Smooth muscle cell (in vitro differentiated cells): Measurements from ENCODE around the gene ZSWIM7. TPM values are rescaled to one million over a fixed set of nuclear protein-coding genes. Genes with fewer than 3 reads are reported as not detected.

Experiments
- DNase-seq: peaks from one replicate; lab custom pipeline; 2025; ENCODE audit not compliant: unreplicated experiment; lab: John Stamatoyannopoulos, UW
- H2AFZ ChIP-seq: fragments of 200-600 bp; sonication (generic); 2 replicates; pipeline ENCODE4 v1.6.0; 2016; ENCODE audit warnings: antibody characterized with exemption, low read depth, mild to moderate bottlenecking
- H3F3A ChIP-seq: fragments of 200-600 bp; sonication (generic); 2 replicates; pipeline ENCODE4 v1.6.0; 2017; ENCODE audit warnings: antibody characterized with exemption, low read depth
- H3K27ac ChIP-seq: fragments of 200-600 bp; sonication (generic); 2 replicates; pipeline ENCODE4 v1.5.1; 2016; ENCODE audit warnings: low read depth, mild to moderate bottlenecking
- H3K27me3 ChIP-seq: fragments of 200-600 bp; sonication (generic); 2 replicates; pipeline ENCODE4 v1.6.1; 2016; ENCODE audit warnings: low read depth, mild to moderate bottlenecking
- H3K36me3 ChIP-seq: fragments of 200-600 bp; sonication (generic); 2 replicates; pipeline ENCODE4 v1.5.1; 2016; ENCODE audit warnings: low read depth
- H3K4me1 ChIP-seq: fragments of 200-600 bp; sonication (generic); 2 replicates; pipeline ENCODE4 v1.5.1; 2016; ENCODE audit warnings: low read depth
- H3K4me2 ChIP-seq: fragments of 200-600 bp; sonication (generic); 2 replicates; pipeline ENCODE4 v1.6.0; 2016; ENCODE audit warnings: mild to moderate bottlenecking
- H3K4me3 ChIP-seq: fragments of 200-600 bp; sonication (generic); 2 replicates; pipeline ENCODE4 v1.5.1; 2016; ENCODE audit warnings: mild to moderate bottlenecking
- H3K79me2 ChIP-seq: fragments of 200-600 bp; sonication (generic); 2 replicates; pipeline ENCODE4 v1.6.0; 2016; ENCODE audit warnings: low read depth, mild to moderate bottlenecking
- H3K9ac ChIP-seq: fragments of 200-600 bp; sonication (generic); 2 replicates; pipeline ENCODE4 v1.6.0; 2016; ENCODE audit warnings: low read depth
- H3K9me3 ChIP-seq: fragments of 200-600 bp; sonication (generic); replicated peaks from 2 replicates; pipeline ENCODE4 v1.5.1; 2016; ENCODE audit warnings: low read depth
- H4K20me1 ChIP-seq: fragments of 200-600 bp; sonication (generic); 2 replicates; pipeline ENCODE4 v1.6.0; 2016; ENCODE audit warnings: low read depth
- WGBS: methylation state at CpG from one replicate; pipeline ENCODE4 v1.1.7; 2016; ENCODE audit warnings: low lambda C conversion rate; 5-methylcytosine and 5-hydroxymethylcytosine counted together
- polyA plus RNA-seq: library from polyadenylated mRNA; unstranded; fragments of >200 nt; fragmentation: Nextera tagmentation; extraction: Ambion mirVana; gene quantifications from 2 replicates; pipeline ENCODE4 v1.2.1, GENCODE V29; 2016
- total RNA-seq: library from RNA; depleted of rRNA; stranded (reverse); fragments of >200 nt; gene quantifications from 2 replicates; pipeline ENCODE4 v1.2.3, GENCODE V29; 2014
- TF ChIP-seq, protein P1 (sequence below): fragments of 200-600 bp; sonication (generic); IDR thresholded peaks from 2 replicates; pipeline ENCODE4 v1.5.1; 2017; ENCODE audit warnings: borderline replicate concordance, mild to moderate bottlenecking, antibody characterized with exemption; ENCODE audit not compliant: insufficient read depth, poor library complexity, severe bottlenecking

The ZSWIM7 gene
- total and polyA plus RNA-seq, 2 experiments from 2014 or later: 11.7 to 23.6 TPM

GRCh38 chr17:15931394-15931793, 68.1 kb downstream of the ZSWIM7 start:
- H3K27ac ChIP-seq: no peak overlapping the region

DNA sequence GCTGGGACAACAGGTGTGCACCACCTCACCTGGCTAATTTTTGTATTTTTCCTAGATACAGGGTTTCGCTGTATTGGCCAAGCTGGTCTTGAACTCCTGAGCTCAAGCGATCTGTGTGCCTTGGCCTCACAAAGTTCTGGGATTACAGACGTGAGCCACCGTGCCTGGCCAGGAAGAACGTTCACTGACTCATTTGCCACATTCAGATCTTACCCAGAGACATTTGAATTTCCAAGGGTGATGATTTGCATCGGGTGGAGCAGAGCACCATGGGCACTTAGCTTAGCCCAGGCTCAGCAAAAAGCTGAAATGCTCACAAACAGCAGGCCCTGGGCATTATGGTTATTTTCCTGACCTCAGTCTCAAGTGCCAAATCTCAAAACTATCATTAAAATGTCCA, 69.1 kb downstream of the ZSWIM7 start:
- H2AFZ ChIP-seq: no peak overlapping the region
- H3K4me3 ChIP-seq: no peak overlapping the region
- H3K4me2 ChIP-seq: no peak overlapping the region
- no peaks in the 10 kb centered on the region for H4K20me1 ChIP-seq
- DNase-seq: no peak
- no peaks in the 10 kb centered on the region for H3K27me3 ChIP-seq
- H3K9me3 ChIP-seq: no peaks in the 10 kb centered on the region
- H3K36me3 ChIP-seq: no peaks in the 10 kb centered on the region
- H3K4me1 ChIP-seq: no peaks in the 10 kb centered on the region
- H3K9ac ChIP-seq: no peak overlapping the region
- no peak overlapping the region for H3K27ac ChIP-seq
- no peaks in the 10 kb centered on the region for H3F3A ChIP-seq
- no peaks in the 10 kb centered on the region for H3K79me2 ChIP-seq
- TF ChIP-seq, protein P1, sequence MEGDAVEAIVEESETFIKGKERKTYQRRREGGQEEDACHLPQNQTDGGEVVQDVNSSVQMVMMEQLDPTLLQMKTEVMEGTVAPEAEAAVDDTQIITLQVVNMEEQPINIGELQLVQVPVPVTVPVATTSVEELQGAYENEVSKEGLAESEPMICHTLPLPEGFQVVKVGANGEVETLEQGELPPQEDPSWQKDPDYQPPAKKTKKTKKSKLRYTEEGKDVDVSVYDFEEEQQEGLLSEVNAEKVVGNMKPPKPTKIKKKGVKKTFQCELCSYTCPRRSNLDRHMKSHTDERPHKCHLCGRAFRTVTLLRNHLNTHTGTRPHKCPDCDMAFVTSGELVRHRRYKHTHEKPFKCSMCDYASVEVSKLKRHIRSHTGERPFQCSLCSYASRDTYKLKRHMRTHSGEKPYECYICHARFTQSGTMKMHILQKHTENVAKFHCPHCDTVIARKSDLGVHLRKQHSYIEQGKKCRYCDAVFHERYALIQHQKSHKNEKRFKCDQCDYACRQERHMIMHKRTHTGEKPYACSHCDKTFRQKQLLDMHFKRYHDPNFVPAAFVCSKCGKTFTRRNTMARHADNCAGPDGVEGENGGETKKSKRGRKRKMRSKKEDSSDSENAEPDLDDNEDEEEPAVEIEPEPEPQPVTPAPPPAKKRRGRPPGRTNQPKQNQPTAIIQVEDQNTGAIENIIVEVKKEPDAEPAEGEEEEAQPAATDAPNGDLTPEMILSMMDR: no peak
- WGBS: 62% methylated on average over 6 of the region's 6 CpGs

More at GRCh38 chr17:15931394-15931793, 68.1 kb downstream of the ZSWIM7 start:
- H3K36me3 ChIP-seq: no peaks in the 10 kb centered on the region
- no peaks in the 10 kb centered on the region for H3K9me3 ChIP-seq
- H3F3A ChIP-seq: no peaks in the 10 kb centered on the region
- no peak for DNase-seq
- no peaks in the 10 kb centered on the region for H3K4me1 ChIP-seq
- H2AFZ ChIP-seq: no peak overlapping the region
- H3K27me3 ChIP-seq: no peaks in the 10 kb centered on the region
- H3K4me2 ChIP-seq: no peak overlapping the region
- TF ChIP-seq, protein P1: no peak
- H3K79me2 ChIP-seq: no peaks in the 10 kb centered on the region
- H3K4me3 ChIP-seq: no peak overlapping the region
- H3K9ac ChIP-seq: no peak overlapping the region
- H4K20me1 ChIP-seq: no peaks in the 10 kb centered on the region

GRCh38 chr17:15929941-15930340, 69.6 kb downstream of the ZSWIM7 start:
- no peaks in the 10 kb centered on the region for H3F3A ChIP-seq
- H3K9ac ChIP-seq: no peak overlapping the region
- H3K36me3 ChIP-seq: no peaks in the 10 kb centered on the region
- H3K27me3 ChIP-seq: no peaks in the 10 kb centered on the region
- TF ChIP-seq, protein P1: no peak
- H3K4me1 ChIP-seq: no peaks in the 10 kb centered on the region
- H3K79me2 ChIP-seq: no peaks in the 10 kb centered on the region
- H3K4me2 ChIP-seq: no peak overlapping the region
- H2AFZ ChIP-seq: no peak overlapping the region
- H4K20me1 ChIP-seq: no peaks in the 10 kb centered on the region
- 85% methylated on average over 4 of the region's 4 CpGs for WGBS
- DNase-seq: no peak
- H3K9me3 ChIP-seq: no peaks in the 10 kb centered on the region
- no peak overlapping the region for H3K27ac ChIP-seq
- H3K4me3 ChIP-seq: no peak overlapping the region

DNA sequence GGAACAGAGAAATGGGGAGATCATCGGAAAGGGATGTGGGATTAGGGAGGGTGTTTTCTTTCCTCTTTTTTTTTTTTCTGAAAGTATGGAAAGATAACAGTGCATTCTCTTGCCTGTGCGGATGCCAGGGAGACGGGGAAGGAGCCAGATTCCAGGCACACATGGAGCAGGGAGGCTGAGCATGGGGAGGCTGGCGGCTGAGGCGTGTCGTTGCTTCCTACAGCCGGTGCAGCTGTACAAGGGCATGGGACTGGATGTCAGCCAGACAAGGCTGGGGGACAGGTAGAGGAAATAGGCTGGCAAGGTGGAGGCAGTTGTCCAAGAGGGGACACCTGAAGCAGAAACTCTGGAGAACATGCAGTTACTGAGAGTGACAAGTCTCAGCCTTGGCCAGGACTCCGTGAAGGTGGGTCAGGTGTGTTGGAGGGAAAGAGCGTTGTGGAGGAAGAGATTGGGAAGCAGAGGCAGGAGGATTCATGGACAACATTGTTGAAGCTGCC, 71.2 kb downstream of the ZSWIM7 start:
- DNase-seq: no peak
- Histone ChIP-seq H3K4me3 (no peak overlapping the region), H3F3A (no peaks in the 10 kb centered on the region), H3K4me1 (no peaks in the 10 kb centered on the region), H2AFZ (no peak overlapping the region), H3K27me3 (no peaks in the 10 kb centered on the region), H3K36me3 (no peaks in the 10 kb centered on the region), H3K79me2 (no peaks in the 10 kb centered on the region), H4K20me1 (no peaks in the 10 kb centered on the region), H3K9me3 (no peaks in the 10 kb centered on the region), H3K9ac (no peak overlapping the region), H3K4me2 (no peak overlapping the region), H3K27ac (no peak overlapping the region)
- 86% methylated on average over 9 of the region's 9 CpGs for WGBS
- TF ChIP-seq, protein P1: no peak

Other genes starting within 250 kb of the ZSWIM7 start
- 14.2 and 24.7 TPM in 2 replicates for gene ADORA2B, start 54.6 kb downstream of the ZSWIM7 start, total RNA-seq
- gene ADORA2B, start 54.6 kb downstream of the ZSWIM7 start, polyA plus RNA-seq: 17.0 and 18.8 TPM in 2 replicates
- 18.1 and 38.7 TPM in 2 replicates for gene TTC19, start 120 bp upstream of the ZSWIM7 start, total RNA-seq
- 17.4 and 22.9 TPM in 2 replicates for gene TTC19, start 120 bp upstream of the ZSWIM7 start, polyA plus RNA-seq
- gene NCOR1, start 215.8 kb upstream of the ZSWIM7 start, total RNA-seq: 87.9 and 119 TPM in 2 replicates
- gene NCOR1, start 215.8 kb upstream of the ZSWIM7 start, polyA plus RNA-seq: 79.1 and 105 TPM in 2 replicates
- gene PIGL, start 217.5 kb upstream of the ZSWIM7 start, total RNA-seq: 33.5 and 56.0 TPM in 2 replicates
- 20.2 and 30.1 TPM in 2 replicates for gene PIGL, start 217.5 kb upstream of the ZSWIM7 start, polyA plus RNA-seq